Immature natural killer cell (primary cell): ENCODE measurements around the gene DLGAP1. TPM values are rescaled to one million over a fixed set of nuclear protein-coding genes. Genes with fewer than 3 reads are reported as not detected.
A peak's percentile ranks its signal among the peaks of the same experiment; 100 is the strongest.

Source experiments
- DNase-seq, 3 donors: peaks; one replicate each; pipeline ENCODE4 v3.0.0; 2022; ENCODE audit warnings: mixed read lengths in 1 of 3
- H3K27ac Mint-ChIP-seq, 6 donors: one replicate each; pipeline ENCODE4 v1.8.0; 2020; ENCODE audit warnings: mixed read lengths in 6 of 6, mild to moderate bottlenecking in 5 of 6, inconsistent platforms in 4 of 6, moderate library complexity in 3 of 6
- H3K27me3 Mint-ChIP-seq, 3 donors: one replicate each; pipeline ENCODE4 v1.8.0; 2020 to 2021; ENCODE audit warnings: low read depth in 3 of 3, mild to moderate bottlenecking in 3 of 3, mixed read lengths in 3 of 3, moderate library complexity in 3 of 3, inconsistent platforms in 1 of 3
- H3K36me3 Mint-ChIP-seq, 3 donors: one replicate each; pipeline ENCODE4 v1.8.0; 2020; ENCODE audit warnings: mixed read lengths in 3 of 3, inconsistent platforms in 2 of 3, mild to moderate bottlenecking in 2 of 3
- H3K4me1 Mint-ChIP-seq, 2 donors: one replicate each; pipeline ENCODE4 v1.8.0; 2020; ENCODE audit warnings: inconsistent platforms in 2 of 2, mild to moderate bottlenecking in 2 of 2, mixed read lengths in 2 of 2, moderate library complexity in 1 of 2
- H3K4me3 Mint-ChIP-seq, 5 donors: one replicate each; pipeline ENCODE4 v1.8.0; 2020; ENCODE audit warnings: mild to moderate bottlenecking in 5 of 5, mixed read lengths in 5 of 5, inconsistent platforms in 3 of 5, moderate library complexity in 3 of 5
- H3K9me3 Mint-ChIP-seq, 6 donors: one replicate each; pipeline ENCODE4 v1.8.0; 2020; ENCODE audit warnings: mild to moderate bottlenecking in 6 of 6, mixed read lengths in 6 of 6, inconsistent platforms in 4 of 6, moderate library complexity in 3 of 6
- polyA plus RNA-seq, 3 donors: library from polyadenylated mRNA; unstranded; fragments of 300-500 nt; fragmentation: Illumina TruSeq; gene quantifications; one replicate each; pipeline ENCODE4 v1.2.3, GENCODE V29; 2021

The DLGAP1 gene
- polyA plus RNA-seq, 3 donors from 2014 or later = not detected

DNA sequence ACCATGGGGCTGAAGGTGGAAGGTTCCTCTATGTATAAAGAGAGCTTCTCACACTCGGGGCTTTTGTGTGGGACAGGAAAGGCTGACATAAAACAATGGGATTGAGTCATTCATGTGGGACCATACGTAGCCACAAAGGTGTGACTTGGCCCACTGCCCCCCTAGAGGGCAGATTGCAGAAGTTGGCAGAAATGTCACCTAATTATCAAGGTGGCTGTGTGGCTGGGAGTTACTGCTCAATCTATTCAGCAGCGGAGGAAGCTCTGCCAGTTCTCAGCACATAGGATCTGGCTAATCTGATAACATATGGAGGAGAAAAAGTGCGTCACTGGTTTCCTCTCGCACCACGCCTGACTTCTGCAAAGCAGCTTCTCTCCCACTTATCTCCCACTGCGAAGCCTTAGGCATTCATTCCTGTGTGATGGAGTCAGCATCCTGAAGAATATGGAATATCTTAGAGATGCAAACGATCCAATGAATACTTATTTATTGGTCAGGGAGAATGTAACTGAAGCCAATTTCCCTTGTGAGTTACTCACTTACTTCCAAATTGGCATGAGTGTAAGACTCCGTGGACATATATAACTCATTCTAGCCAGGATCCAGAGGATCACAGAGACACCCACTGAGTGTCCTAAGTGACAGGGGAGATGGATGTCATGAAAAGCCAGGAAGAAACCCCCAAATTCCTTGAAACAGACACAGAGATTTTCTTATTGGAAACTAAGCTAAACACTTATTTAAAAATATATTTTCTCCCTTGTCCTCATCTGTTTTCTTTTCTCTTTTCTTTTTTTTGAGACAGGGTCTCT lies 660.4 kb downstream of the DLGAP1 start:
- Mint-ChIP-seq H3K4me1 (no peaks in the 10 kb centered on the region), H3K9me3 (peaks cover 0 to 5% (median 0%) of the 10 kb centered on the region in 6 donors), H3K27ac (no peak overlapping the region), H3K27me3 (peaks cover 0 to 3% (median 2%) of the 10 kb centered on the region in 3 donors), H3K36me3 (no peaks in the 10 kb centered on the region), H3K4me3 (no peak overlapping the region)
- no peak for DNase-seq

DNA sequence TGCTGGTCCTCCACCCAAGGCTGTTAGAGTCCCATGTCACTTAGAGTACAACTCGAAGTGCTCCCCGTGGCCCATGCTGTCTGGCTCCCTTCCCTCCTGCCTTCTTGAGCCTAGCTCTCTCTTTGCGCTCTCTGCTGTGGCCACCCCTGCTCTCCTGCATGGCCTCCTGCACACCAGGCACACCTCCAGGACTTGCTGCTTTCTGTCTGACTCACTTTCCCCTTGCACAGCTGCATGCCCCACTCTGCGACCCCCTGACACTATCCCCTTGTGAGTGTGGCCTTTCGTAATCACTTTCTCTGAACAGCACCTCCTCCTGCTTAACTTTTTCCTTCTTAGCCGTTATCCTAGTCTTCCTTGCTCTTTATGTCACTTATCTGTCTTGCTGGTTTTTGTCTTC lies 661.6 kb downstream of the DLGAP1 start:
- no peak overlapping the region for H3K4me3 Mint-ChIP-seq
- no peaks in the 10 kb centered on the region for H3K36me3 Mint-ChIP-seq

DNA sequence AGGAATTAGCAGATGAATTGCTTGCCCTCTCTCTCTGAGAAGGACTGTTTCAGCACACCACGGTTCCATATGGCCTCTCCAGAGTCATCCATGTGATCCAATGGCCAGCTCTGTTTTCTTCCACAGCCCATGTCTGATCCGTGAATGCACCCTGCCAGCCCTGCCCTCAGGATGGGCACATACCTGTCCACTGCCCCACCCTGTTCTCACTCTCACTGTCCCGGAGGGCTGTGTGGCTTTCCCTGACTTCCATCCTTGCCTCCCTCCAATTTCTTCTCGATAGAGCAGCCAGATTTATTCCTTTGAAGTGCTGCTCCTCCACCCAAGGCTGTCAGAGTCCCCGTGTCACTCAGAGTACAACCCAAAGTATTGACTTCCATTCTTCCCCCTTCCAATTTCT lies 662.0 kb downstream of the DLGAP1 start:
- Mint-ChIP-seq H3K4me3 (no peak overlapping the region), H3K36me3 (no peaks in the 10 kb centered on the region), H3K4me1 (no peaks in the 10 kb centered on the region), H3K9me3 (peaks cover 0 to 5% (median 0%) of the 10 kb centered on the region in 6 donors), H3K27me3 (peaks cover 0 to 3% (median 2%) of the 10 kb centered on the region in 3 donors), H3K27ac (no peak overlapping the region)
- no peak for DNase-seq

More for the DNA sequence above, 661.6 kb downstream of the DLGAP1 start:
- DNase-seq = no peak
- no peak overlapping the region for H3K27ac Mint-ChIP-seq
- no peaks in the 10 kb centered on the region for H3K4me1 Mint-ChIP-seq
- peaks cover 0 to 6% (median 2%) of the 10 kb centered on the region in 3 donors for H3K27me3 Mint-ChIP-seq
- H3K9me3 Mint-ChIP-seq = peaks cover 0 to 5% (median 0%) of the 10 kb centered on the region in 6 donors

DNA sequence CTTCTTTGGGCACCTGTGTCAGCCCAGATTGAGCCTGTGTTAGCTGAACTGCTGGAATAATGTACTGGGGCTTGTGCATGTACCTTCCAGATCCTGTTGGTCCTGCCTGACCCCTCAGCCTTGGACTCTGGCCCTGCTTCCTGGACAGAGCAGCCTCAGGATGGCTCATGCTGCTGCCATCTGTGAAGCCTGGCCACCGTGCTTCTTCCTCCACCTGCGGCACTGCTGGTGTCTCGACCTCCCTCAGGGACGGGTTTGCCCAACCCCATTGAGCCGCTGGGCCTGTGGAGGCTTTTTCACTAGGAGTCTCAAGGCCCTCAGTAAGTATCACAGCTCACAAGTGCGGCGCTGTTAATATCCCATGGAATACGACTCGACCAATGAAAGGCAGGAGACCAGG lies 662.4 kb downstream of the DLGAP1 start:
- Mint-ChIP-seq H3K36me3 (no peaks in the 10 kb centered on the region), H3K4me3 (no peak overlapping the region), H3K9me3 (peaks cover 0 to 5% (median 0%) of the 10 kb centered on the region in 6 donors), H3K27ac (no peak overlapping the region), H3K4me1 (no peaks in the 10 kb centered on the region), H3K27me3 (peaks cover 0 to 3% (median 2%) of the 10 kb centered on the region in 3 donors)
- no peak for DNase-seq

DNA sequence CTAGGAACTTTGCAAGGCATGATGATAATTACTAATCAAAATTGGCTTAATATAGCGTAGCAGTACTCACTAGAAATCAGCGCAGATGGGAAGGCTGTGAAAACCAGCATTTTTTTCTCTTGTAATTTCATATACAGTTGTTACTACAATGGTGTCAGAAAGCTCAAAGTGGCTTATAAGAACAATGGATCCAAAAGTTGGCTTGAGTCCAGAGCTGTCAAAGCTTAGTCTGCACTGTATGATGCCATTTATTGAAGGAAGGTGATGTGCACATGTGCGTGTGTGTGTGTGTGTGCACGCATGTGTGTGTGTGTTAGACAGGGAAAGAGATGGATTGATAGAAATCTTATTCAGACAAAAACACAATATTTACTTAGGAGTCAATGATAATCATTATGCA lies 663.9 kb downstream of the DLGAP1 start:
- no peak for DNase-seq
- H3K27ac Mint-ChIP-seq = no peak overlapping the region
- no peak overlapping the region for H3K4me3 Mint-ChIP-seq
- no peaks in the 10 kb centered on the region for H3K36me3 Mint-ChIP-seq
- peaks cover 0 to 5% (median 0%) of the 10 kb centered on the region in 6 donors for H3K9me3 Mint-ChIP-seq
- H3K4me1 Mint-ChIP-seq = no peaks in the 10 kb centered on the region
- H3K27me3 Mint-ChIP-seq = peaks cover 2 to 6% (median 2%) of the 10 kb centered on the region in 3 donors

DNA sequence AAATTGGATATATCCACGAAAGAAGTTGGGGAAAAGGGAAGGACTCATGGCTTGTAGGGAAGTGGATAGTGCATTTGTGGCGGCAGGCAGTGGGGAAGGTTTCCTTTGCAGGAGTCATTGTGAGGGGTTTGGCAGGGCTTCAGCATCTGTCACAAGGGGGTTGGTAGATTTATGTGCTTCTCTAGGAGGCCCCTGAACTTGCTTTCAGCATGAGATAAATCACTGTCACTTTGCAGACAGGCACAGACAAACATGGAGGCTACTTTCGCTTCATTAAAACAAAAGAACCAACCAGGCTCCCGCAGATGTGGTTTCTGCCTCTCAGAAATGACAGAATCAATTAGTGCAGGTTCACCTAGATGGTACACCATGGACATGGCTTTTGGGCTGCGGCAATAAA lies 664.4 kb downstream of the DLGAP1 start:
- Mint-ChIP-seq H3K36me3 (no peaks in the 10 kb centered on the region), H3K9me3 (peaks cover 0 to 2% (median 0%) of the 10 kb centered on the region in 6 donors), H3K4me3 (no peak overlapping the region), H3K4me1 (no peaks in the 10 kb centered on the region), H3K27ac (no peak overlapping the region), H3K27me3 (peaks cover 2 to 6% (median 2%) of the 10 kb centered on the region in 3 donors)
- DNase-seq = no peak

DNA sequence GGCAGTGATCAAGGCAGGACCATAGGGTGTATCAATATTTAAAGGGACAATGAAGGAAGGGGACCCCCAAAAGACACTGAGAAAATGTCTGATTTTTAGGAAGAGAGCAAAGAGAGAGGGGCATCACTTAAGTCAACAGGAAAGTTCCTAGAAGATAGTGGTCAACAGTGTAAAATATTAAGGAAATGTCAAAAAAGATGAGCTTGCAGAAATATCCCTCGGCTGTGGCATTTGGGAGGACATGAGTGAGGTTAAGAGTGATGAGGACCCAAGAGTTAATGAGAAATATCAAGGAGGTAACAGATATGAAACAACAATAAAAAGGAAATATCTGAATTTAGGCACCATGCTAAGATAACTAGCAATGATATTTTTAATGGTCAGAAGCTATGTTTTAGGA lies 665.6 kb downstream of the DLGAP1 start:
- no peak for DNase-seq
- Mint-ChIP-seq H3K4me3 (no peak overlapping the region), H3K27me3 (peaks cover 2 to 6% (median 2%) of the 10 kb centered on the region in 3 donors), H3K4me1 (no peaks in the 10 kb centered on the region), H3K9me3 (peaks cover 0 to 2% (median 0%) of the 10 kb centered on the region in 6 donors), H3K27ac (no peak overlapping the region), H3K36me3 (no peaks in the 10 kb centered on the region)

DNA sequence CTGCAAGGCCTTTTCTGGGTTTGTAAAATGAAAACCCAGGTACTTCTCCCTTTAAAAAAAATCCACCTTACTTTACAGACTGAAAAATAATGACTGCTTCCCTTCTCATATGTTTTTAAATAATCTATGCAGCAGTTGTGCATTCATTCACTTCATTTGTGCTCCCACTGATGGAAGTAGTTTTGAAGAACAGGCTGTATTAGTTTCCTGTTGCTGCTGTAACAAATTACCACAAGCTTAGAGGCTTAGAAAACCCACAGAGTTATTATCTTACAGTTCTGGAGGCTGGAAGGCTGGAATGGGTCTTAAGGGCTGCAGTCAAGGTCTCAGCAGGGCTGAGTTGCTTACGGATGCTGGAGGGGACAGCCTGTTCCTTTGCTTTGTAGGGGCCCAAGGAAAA lies 670.2 kb downstream of the DLGAP1 start:
- Mint-ChIP-seq H3K27ac (no peak overlapping the region), H3K36me3 (no peaks in the 10 kb centered on the region), H3K9me3 (no peaks in the 10 kb centered on the region), H3K4me3 (no peak overlapping the region), H3K4me1 (no peaks in the 10 kb centered on the region), H3K27me3 (peaks cover 0 to 6% (median 2%) of the 10 kb centered on the region in 3 donors)
- DNase-seq = no peak

DNA sequence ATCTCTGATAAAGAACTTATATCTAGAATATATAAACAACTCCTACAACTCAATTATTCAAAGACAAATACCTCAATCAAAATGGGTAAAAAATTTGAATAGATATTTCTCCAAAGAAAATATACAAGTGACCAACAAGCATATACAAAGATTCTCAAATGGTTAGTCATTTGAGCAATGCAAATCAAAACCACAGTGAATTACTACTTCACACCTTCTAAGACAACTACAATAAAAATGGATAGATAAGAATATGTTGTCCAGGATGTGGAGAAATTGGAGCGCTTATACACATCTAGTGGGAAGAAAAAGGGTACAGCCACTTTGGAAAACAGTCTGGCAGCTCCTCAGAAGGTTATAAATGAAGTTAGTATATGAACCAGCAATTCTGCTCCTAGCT lies 672.2 kb downstream of the DLGAP1 start:
- H3K27ac Mint-ChIP-seq = no peak overlapping the region
- peaks cover 0 to 4% (median 3%) of the 10 kb centered on the region in 3 donors for H3K27me3 Mint-ChIP-seq
- no peak overlapping the region for H3K4me3 Mint-ChIP-seq
- H3K9me3 Mint-ChIP-seq = no peaks in the 10 kb centered on the region
- H3K36me3 Mint-ChIP-seq = no peaks in the 10 kb centered on the region
- no peaks in the 10 kb centered on the region for H3K4me1 Mint-ChIP-seq
- DNase-seq = no peak

DNA sequence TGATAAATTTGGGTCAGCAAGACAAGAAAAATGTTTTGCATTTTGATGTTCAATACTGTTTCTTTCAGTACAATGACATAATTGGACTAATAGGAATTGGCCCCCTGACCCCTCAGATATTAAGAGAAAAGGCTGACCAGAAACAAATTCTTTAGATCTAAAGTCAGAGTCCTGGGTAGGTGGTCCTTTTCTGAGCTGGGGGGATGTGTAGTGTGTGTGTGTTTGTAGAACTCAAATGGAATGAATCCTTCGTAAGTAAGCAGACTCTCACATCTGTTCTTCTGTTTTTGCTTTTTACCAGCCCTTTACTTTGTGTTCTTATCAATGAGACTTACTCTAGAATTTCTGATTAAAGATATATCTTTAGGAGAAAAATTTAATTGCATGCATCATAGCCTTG lies 677.4 kb downstream of the DLGAP1 start:
- H3K9me3 Mint-ChIP-seq = no peaks in the 10 kb centered on the region
- no peak for DNase-seq
- H3K27ac Mint-ChIP-seq = no peak overlapping the region
- H3K4me3 Mint-ChIP-seq = no peak overlapping the region
- H3K27me3 Mint-ChIP-seq = peaks cover 0 to 2% (median 2%) of the 10 kb centered on the region in 3 donors
- no peaks in the 10 kb centered on the region for H3K36me3 Mint-ChIP-seq
- no peaks in the 10 kb centered on the region for H3K4me1 Mint-ChIP-seq

DNA sequence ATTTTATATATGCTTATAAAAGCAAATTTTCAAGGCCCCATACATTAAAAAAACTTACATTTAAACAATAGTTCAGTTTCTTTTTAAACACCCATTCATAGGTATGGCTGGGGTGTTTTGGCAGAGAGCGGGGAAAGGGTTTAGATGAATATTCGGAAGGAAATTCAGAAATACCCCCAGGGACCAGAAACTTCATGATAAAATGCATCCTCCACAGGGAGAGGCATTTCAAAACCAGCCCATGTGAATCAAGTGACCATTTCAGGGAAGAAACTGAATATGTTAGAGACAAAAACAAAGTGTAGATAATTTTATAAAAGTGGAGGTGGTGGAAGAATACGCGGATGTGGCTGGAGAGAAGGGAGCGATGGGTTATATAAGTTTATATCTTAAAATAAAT lies 678.0 kb downstream of the DLGAP1 start:
- DNase-seq = no peak
- peaks cover 0 to 2% (median 2%) of the 10 kb centered on the region in 3 donors for H3K27me3 Mint-ChIP-seq
- H3K36me3 Mint-ChIP-seq = no peaks in the 10 kb centered on the region
- no peak overlapping the region for H3K27ac Mint-ChIP-seq
- H3K4me3 Mint-ChIP-seq = no peak overlapping the region
- H3K4me1 Mint-ChIP-seq = peaks cover under 1 to 2% of the 10 kb centered on the region in 2 donors
- H3K9me3 Mint-ChIP-seq = no peaks in the 10 kb centered on the region

DNA sequence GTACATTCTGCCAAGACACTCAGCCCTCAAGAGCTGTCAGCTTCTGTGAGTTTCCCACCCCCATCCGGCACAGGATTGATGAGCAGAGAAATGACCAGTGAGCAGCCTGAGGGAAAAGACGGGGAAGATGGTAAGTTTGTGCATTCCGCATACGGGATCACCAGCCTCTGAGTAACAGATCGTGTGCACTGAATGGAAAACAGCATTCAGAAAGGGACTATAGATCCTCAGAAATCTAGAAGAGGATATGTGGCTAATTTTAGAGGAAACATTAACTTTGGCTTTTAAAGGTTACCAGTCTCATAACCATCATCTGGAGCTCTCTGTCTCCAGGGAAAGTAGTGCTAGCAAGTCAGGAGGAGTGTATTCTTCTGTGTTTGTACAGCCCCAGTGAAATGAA lies 679.1 kb downstream of the DLGAP1 start:
- Mint-ChIP-seq H3K9me3 (no peaks in the 10 kb centered on the region), H3K36me3 (no peaks in the 10 kb centered on the region), H3K4me3 (no peak overlapping the region), H3K27me3 (peaks cover 0 to 4% (median 2%) of the 10 kb centered on the region in 3 donors), H3K4me1 (peaks cover 9 to 13% of the 10 kb centered on the region in 2 donors), H3K27ac (no peak overlapping the region)
- DNase-seq = no peak

DNA sequence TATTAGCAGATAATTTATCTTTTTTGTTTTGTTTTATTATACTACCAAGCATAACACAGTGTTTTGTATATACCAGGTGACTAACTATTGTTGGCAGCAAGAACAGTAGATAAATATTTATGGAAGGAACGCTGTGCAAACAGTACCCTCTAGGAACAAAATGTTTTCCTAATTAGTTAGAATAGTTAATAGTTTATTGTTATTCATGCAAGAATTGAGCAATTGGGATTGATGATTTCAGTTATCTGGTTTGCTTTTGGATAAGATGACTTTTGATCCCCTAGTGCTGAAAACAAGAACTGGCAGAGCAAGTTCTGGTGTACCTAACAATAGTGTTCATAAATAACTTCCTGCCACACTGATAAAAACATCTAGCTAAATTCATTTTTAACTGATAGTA lies 681.8 kb downstream of the DLGAP1 start:
- Mint-ChIP-seq H3K4me3 (no peak overlapping the region), H3K27ac (no peak overlapping the region), H3K4me1 (peaks cover 10 to 19% of the 10 kb centered on the region in 2 donors), H3K36me3 (no peaks in the 10 kb centered on the region), H3K27me3 (peaks cover 2 to 7% (median 5%) of the 10 kb centered on the region in 3 donors), H3K9me3 (no peaks in the 10 kb centered on the region)
- DNase-seq = no peak

DNA sequence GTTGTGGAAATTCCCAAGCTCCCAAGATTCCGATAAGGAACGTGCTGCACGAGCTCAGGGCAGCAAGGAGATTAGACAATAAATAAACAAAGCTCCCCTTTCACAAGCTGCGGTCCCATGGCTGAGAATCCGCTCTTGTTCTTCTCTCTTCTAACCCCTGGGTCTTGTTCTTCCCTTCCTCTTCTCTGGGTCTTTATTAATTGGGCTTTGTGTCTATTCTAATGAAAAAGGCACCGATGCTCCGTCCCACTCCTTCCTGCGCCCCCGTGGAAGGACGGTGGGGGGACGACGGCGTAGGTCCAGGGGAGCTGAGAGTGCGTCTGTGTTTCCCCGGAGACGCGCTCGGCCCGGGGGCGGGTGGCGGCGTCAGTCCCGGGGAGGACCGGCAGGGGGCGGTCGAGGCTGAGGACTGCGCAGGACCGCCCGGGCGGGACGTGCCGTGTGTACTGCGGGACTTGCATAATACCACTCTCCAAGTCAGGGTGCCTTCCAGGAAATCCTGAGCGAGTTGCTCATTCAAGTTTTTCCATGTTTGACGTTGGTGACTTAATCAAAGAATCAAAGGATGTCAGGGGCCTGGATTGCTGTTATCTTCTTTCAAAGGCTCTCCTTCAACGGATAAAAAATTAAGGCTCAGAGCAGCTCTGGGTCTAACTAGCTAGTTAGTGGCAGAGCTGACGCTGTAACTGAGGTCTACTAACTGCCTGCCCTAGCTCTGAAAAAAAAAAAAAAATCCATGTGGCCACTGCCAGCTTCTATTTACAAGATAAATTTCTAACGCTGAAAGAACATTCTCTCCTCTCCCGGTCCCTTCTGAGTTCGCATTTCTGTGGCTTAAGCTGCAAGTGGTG lies 683.8 kb downstream of the DLGAP1 start:
- H3K36me3 Mint-ChIP-seq = no peaks in the 10 kb centered on the region
- peaks cover 5 to 7% (median 5%) of the 10 kb centered on the region in 3 donors for H3K27me3 Mint-ChIP-seq
- H3K27ac Mint-ChIP-seq = no peak overlapping the region
- peaks cover 0 to 2% (median 0%) of the 10 kb centered on the region in 6 donors for H3K9me3 Mint-ChIP-seq
- H3K4me3 Mint-ChIP-seq = peak overlapping the region; percentile 11 to 65 (median 44)
- peak; percentile 27 to 54 (median 45) for DNase-seq
- peaks cover 10 to 19% of the 10 kb centered on the region in 2 donors for H3K4me1 Mint-ChIP-seq
